Activated CD8-positive, alpha-beta memory T cell treated with anti-CD3 and anti-CD28 coated beads for 1 hour (primary cell): Measurements from ENCODE around the gene IGSF21.
"Not testable (repeated sequence)": the region's sequence is repeated elsewhere in the genome, so short reads cannot be mapped to it uniquely, and the experiment has no call there.

Experiments
- DNase-seq, 2 donors: peaks; one replicate each; pipeline ENCODE4 v3.0.0-alpha.2; 2020; ENCODE audit warnings: low read depth in 1 of 2; ENCODE audit errors: extremely low read depth in 1 of 2

Gene IGSF21

GRCh38 chr1:18414872-18415447, 307.4 kb downstream of the IGSF21 start:
- DNase-seq, result no peak

GRCh38 chr1:18415448-18416027, 307.9 kb downstream of the IGSF21 start:
- DNase-seq, result no peak

GRCh38 chr1:18416126-18416525, 308.5 kb downstream of the IGSF21 start:
- not testable (repeated sequence) for DNase-seq

GRCh38 chr1:18417316-18418269, 310.0 kb downstream of the IGSF21 start:
- DNase-seq, result no peak

GRCh38 chr1:18419113-18419844, 311.7 kb downstream of the IGSF21 start:
- DNase-seq, result no peak

GRCh38 chr1:18419845-18420184, 312.2 kb downstream of the IGSF21 start:
- DNase-seq, result no peak

- DNase-seq, result no peak
These were observed 314.6 kb downstream of the IGSF21 start for GRCh38 chr1:18422076-18422777.

GRCh38 chr1:18422954-18423353, 315.4 kb downstream of the IGSF21 start:
- DNase-seq, result no peak

- DNase-seq, result no peak
These were observed 319.0 kb downstream of the IGSF21 start for GRCh38 chr1:18426580-18426979.
